Choroid plexus epithelial cell (primary cell): ENCODE results near the gene LGR4.
"Not testable (repeated sequence)": the region's sequence is repeated elsewhere in the genome, so short reads cannot be mapped to it uniquely, and the experiment has no call there.

Experiments used
- DNase-seq: peaks from one replicate; pipeline ENCODE4 v3.0.0-alpha.2; 2010; ENCODE audit warnings: low read depth
- H3K4me3 ChIP-seq: 2 replicates; pipeline ENCODE4 v1.5.1; 2011; ENCODE audit warnings: low read depth, mild to moderate bottlenecking, control low read depth, low read length, moderate library complexity
- CTCF ChIP-seq: conservative IDR thresholded peaks from 2 replicates; pipeline ENCODE4 v1.5.1; 2011; ENCODE audit warnings: low read depth, mild to moderate bottlenecking, control low read depth, inconsistent platforms, low read length, moderate library complexity

LGR4 gene

GRCh38 chr11:27329867-27330632 is 142.5 kb downstream of the LGR4 start:
- DNase-seq: peak; percentile 23
- H3K4me3 ChIP-seq: no peak overlapping the region
- no peak for TF ChIP-seq CTCF

GRCh38 chr11:27328614-27329013 is 144.0 kb downstream of the LGR4 start:
- peak; percentile 19 for DNase-seq
- H3K4me3 ChIP-seq: no peak overlapping the region
- TF ChIP-seq CTCF: no peak

GRCh38 chr11:27327064-27327463 is 145.5 kb downstream of the LGR4 start:
- not testable (repeated sequence) for DNase-seq, H3K4me3 ChIP-seq

- DNase-seq, H3K4me3 ChIP-seq: not testable (repeated sequence)
Measured at GRCh38 chr11:27322196-27322595, 150.4 kb downstream of the LGR4 start.

GRCh38 chr11:27321340-27321739 is 151.2 kb downstream of the LGR4 start:
- H3K4me3 ChIP-seq, DNase-seq: not testable (repeated sequence)

- no peak for TF ChIP-seq CTCF
- H3K4me3 ChIP-seq: no peak overlapping the region
- peak; percentile 48 for DNase-seq
Measured at GRCh38 chr11:27319072-27319471, 153.5 kb downstream of the LGR4 start.

GRCh38 chr11:27317751-27318150 is 154.8 kb downstream of the LGR4 start:
- no peak overlapping the region for H3K4me3 ChIP-seq
- no peak for TF ChIP-seq CTCF
- DNase-seq: peak; percentile 64
